Activated naive CD4-positive, alpha-beta T cell treated with anti-CD3 and anti-CD28 coated beads, Interleukin-2, amount 50 U/mL, for 24 hours (primary cell): Measurements from ENCODE around the gene PTPRCAP.
A peak's percentile ranks its signal among the peaks of the same experiment; 100 is the strongest.
"Not testable (repeated sequence)": the region's sequence is repeated elsewhere in the genome, so short reads cannot be mapped to it uniquely, and the experiment has no call there.

Experiments used
- H3K27ac Mint-ChIP-seq: one replicate; pipeline ENCODE4 v1.8.0; 2021; ENCODE audit warnings: mild to moderate bottlenecking, mixed read lengths
- H3K27me3 Mint-ChIP-seq: one replicate; pipeline ENCODE4 v1.8.0; 2021; ENCODE audit warnings: mixed read lengths
- H3K36me3 Mint-ChIP-seq: one replicate; pipeline ENCODE4 v1.8.0; 2021; ENCODE audit warnings: mixed read lengths
- H3K4me1 Mint-ChIP-seq: one replicate; pipeline ENCODE4 v1.8.0; 2021; ENCODE audit warnings: mixed read lengths
- H3K4me3 Mint-ChIP-seq: one replicate; pipeline ENCODE4 v1.8.0; 2021; ENCODE audit warnings: mild to moderate bottlenecking, mixed read lengths
- H3K9me3 Mint-ChIP-seq: one replicate; pipeline ENCODE4 v1.8.0; 2021; ENCODE audit warnings: mixed read lengths

PTPRCAP gene

GRCh38 chr11:67402192-67402839 lies 35.2 kb downstream of the PTPRCAP start:
- not testable (repeated sequence) for H3K9me3 Mint-ChIP-seq, H3K27me3 Mint-ChIP-seq, H3K36me3 Mint-ChIP-seq
- H3K4me3 Mint-ChIP-seq = peak overlapping the region; percentile 96
- H3K27ac Mint-ChIP-seq = peak overlapping the region; percentile 93
- peaks cover 64% of the 10 kb centered on the region for H3K4me1 Mint-ChIP-seq

- peaks cover 64% of the 10 kb centered on the region for H3K4me1 Mint-ChIP-seq
- H3K4me3 Mint-ChIP-seq = peak within 1 kb of the TSS; percentile 96
- peak within 1 kb of the TSS; percentile 93 for H3K27ac Mint-ChIP-seq
- no peaks in the 10 kb centered on the region for H3K27me3 Mint-ChIP-seq
- no peaks in the 10 kb centered on the region for H3K9me3 Mint-ChIP-seq
- H3K36me3 Mint-ChIP-seq = peaks cover 3% of the 10 kb centered on the region
These were observed 35.8 kb downstream of the PTPRCAP start, which contains the start of gene PPP1CA for GRCh38 chr11:67401495-67402191. PPP1CA (minus strand) TSS chr11:67401858; CDS start chr11:67401782, 76 bp downstream.

GRCh38 chr11:67400942-67401494 lies 36.5 kb downstream of the PTPRCAP start:
- H3K27me3 Mint-ChIP-seq = no peaks in the 10 kb centered on the region
- H3K4me1 Mint-ChIP-seq = peaks cover 63% of the 10 kb centered on the region
- H3K9me3 Mint-ChIP-seq = no peaks in the 10 kb centered on the region
- peaks cover 3% of the 10 kb centered on the region for H3K36me3 Mint-ChIP-seq
- peak overlapping the region; percentile 85 for H3K4me3 Mint-ChIP-seq
- peak overlapping the region; percentile 85 for H3K27ac Mint-ChIP-seq

- Mint-ChIP-seq H3K4me1 (peaks cover 57% of the 10 kb centered on the region), H3K27ac (peak overlapping the region; percentile 85), H3K4me3 (peak overlapping the region; percentile 85), H3K36me3 (peaks cover 3% of the 10 kb centered on the region), H3K27me3 (no peaks in the 10 kb centered on the region), H3K9me3 (no peaks in the 10 kb centered on the region)
These were observed 37.1 kb downstream of the PTPRCAP start for GRCh38 chr11:67400251-67400941.

- H3K4me1 Mint-ChIP-seq = peaks cover 47% of the 10 kb centered on the region
- no peak overlapping the region for H3K27ac Mint-ChIP-seq
- H3K9me3 Mint-ChIP-seq = no peaks in the 10 kb centered on the region
- H3K27me3 Mint-ChIP-seq = no peaks in the 10 kb centered on the region
- H3K36me3 Mint-ChIP-seq = peaks cover 3% of the 10 kb centered on the region
- H3K4me3 Mint-ChIP-seq = peak overlapping the region; percentile 49
These were observed 38.6 kb downstream of the PTPRCAP start for GRCh38 chr11:67398661-67399563.

GRCh38 chr11:67397986-67398660 lies 39.4 kb downstream of the PTPRCAP start:
- H3K4me3 Mint-ChIP-seq = peak overlapping the region; percentile 39
- peaks cover 50% of the 10 kb centered on the region for H3K4me1 Mint-ChIP-seq
- peak overlapping the region; percentile 55 for H3K27ac Mint-ChIP-seq
- H3K27me3 Mint-ChIP-seq = no peaks in the 10 kb centered on the region
- H3K9me3 Mint-ChIP-seq = no peaks in the 10 kb centered on the region
- H3K36me3 Mint-ChIP-seq = peaks cover 4% of the 10 kb centered on the region

GRCh38 chr11:67397536-67397935 lies 39.9 kb downstream of the PTPRCAP start:
- no peaks in the 10 kb centered on the region for H3K27me3 Mint-ChIP-seq
- H3K27ac Mint-ChIP-seq = peak overlapping the region; percentile 83
- H3K4me3 Mint-ChIP-seq = peak overlapping the region; percentile 39
- no peaks in the 10 kb centered on the region for H3K9me3 Mint-ChIP-seq
- peaks cover 54% of the 10 kb centered on the region for H3K4me1 Mint-ChIP-seq
- H3K36me3 Mint-ChIP-seq = peaks cover 4% of the 10 kb centered on the region

GRCh38 chr11:67396587-67397389 lies 40.7 kb downstream of the PTPRCAP start:
- Mint-ChIP-seq H3K27ac (peak overlapping the region; percentile 75), H3K36me3 (peaks cover 4% of the 10 kb centered on the region), H3K4me1 (peaks cover 59% of the 10 kb centered on the region), H3K9me3 (no peaks in the 10 kb centered on the region), H3K27me3 (no peaks in the 10 kb centered on the region), H3K4me3 (peak overlapping the region; percentile 49)

GRCh38 chr11:67396259-67396581 lies 41.3 kb downstream of the PTPRCAP start:
- H3K27ac Mint-ChIP-seq = no peak overlapping the region
- no peaks in the 10 kb centered on the region for H3K27me3 Mint-ChIP-seq
- no peaks in the 10 kb centered on the region for H3K9me3 Mint-ChIP-seq
- peaks cover 60% of the 10 kb centered on the region for H3K4me1 Mint-ChIP-seq
- H3K36me3 Mint-ChIP-seq = peaks cover 4% of the 10 kb centered on the region
- H3K4me3 Mint-ChIP-seq = no peak overlapping the region

GRCh38 chr11:67395555-67396258 lies 41.8 kb downstream of the PTPRCAP start:
- Mint-ChIP-seq H3K9me3 (no peaks in the 10 kb centered on the region), H3K27ac (peak overlapping the region; percentile 17), H3K36me3 (peaks cover 4% of the 10 kb centered on the region), H3K27me3 (no peaks in the 10 kb centered on the region), H3K4me1 (peaks cover 64% of the 10 kb centered on the region), H3K4me3 (no peak overlapping the region)

- Mint-ChIP-seq H3K27me3 (no peaks in the 10 kb centered on the region), H3K4me3 (peak overlapping the region; percentile 65), H3K36me3 (peaks cover 4% of the 10 kb centered on the region), H3K9me3 (no peaks in the 10 kb centered on the region), H3K27ac (no peak overlapping the region), H3K4me1 (peaks cover 58% of the 10 kb centered on the region)
These were observed 43.5 kb downstream of the PTPRCAP start for GRCh38 chr11:67393990-67394389.

- Mint-ChIP-seq H3K4me3 (peak overlapping the region; percentile 30), H3K27me3 (no peaks in the 10 kb centered on the region), H3K27ac (peak overlapping the region; percentile 23), H3K36me3 (peaks cover 4% of the 10 kb centered on the region), H3K4me1 (peaks cover 58% of the 10 kb centered on the region), H3K9me3 (no peaks in the 10 kb centered on the region)
These were observed 44.0 kb downstream of the PTPRCAP start for GRCh38 chr11:67393437-67393836.

GRCh38 chr11:67392183-67392715 lies 45.2 kb downstream of the PTPRCAP start:
- Mint-ChIP-seq H3K27ac (peak overlapping the region; percentile 90), H3K36me3 (peaks cover 3% of the 10 kb centered on the region), H3K4me3 (peak overlapping the region; percentile 90), H3K4me1 (peaks cover 46% of the 10 kb centered on the region), H3K9me3 (no peaks in the 10 kb centered on the region), H3K27me3 (no peaks in the 10 kb centered on the region)
